CD4-positive, alpha-beta memory T cell (primary cell): Measurements from ENCODE around the gene RPUSD2. TPM values are rescaled to one million over a fixed set of nuclear protein-coding genes. Genes with fewer than 3 reads are reported as not detected.

ENCODE experiments used
- CTCF ChIA-PET: fragments of 350-600 bp; sonication (Branson Sonifier 250); formaldehyde crosslinking; loops from one replicate; lab custom pipeline; 2021; ENCODE audit warnings: inconsistent platforms; ENCODE audit not compliant: partially characterized antibody; lab: Charles Lee
- POLR2A ChIA-PET: fragments of 350-600 bp; sonication (Branson Sonifier 250); formaldehyde crosslinking; loops from one replicate; lab custom pipeline; 2021; ENCODE audit not compliant: partially characterized antibody; lab: Charles Lee
- DNase-seq, 5 donors: peaks; one replicate each; pipeline versions ENCODE4 v3.0.0 to v3.0.0-alpha.2; 2020 to 2022; ENCODE audit warnings: mixed read lengths in 1 of 5
- H3K27ac ChIP-seq: one replicate; pipeline ENCODE4 v1.7.0; 2013; ENCODE audit warnings: low read depth, low read length
- H3K27me3 ChIP-seq: 2 replicates; pipeline ENCODE4 v1.7.0; 2013; ENCODE audit warnings: mild to moderate bottlenecking, low read length, moderate library complexity; ENCODE audit not compliant: insufficient read depth
- H3K36me3 ChIP-seq: 2 replicates; pipeline ENCODE4 v1.7.0; 2013; ENCODE audit warnings: mild to moderate bottlenecking, low read length, moderate library complexity; ENCODE audit not compliant: insufficient read depth
- H3K4me1 ChIP-seq: 2 replicates; pipeline ENCODE4 v1.7.0; 2013; ENCODE audit warnings: mild to moderate bottlenecking, low read length, moderate library complexity; ENCODE audit not compliant: insufficient read depth
- H3K4me3 ChIP-seq, 2 donors: one replicate each; pipeline ENCODE4 v1.7.0; 2013; ENCODE audit warnings: low read length in 2 of 2, mild to moderate bottlenecking in 1 of 2
- H3K9me3 ChIP-seq, 2 donors: one replicate each; pipeline ENCODE4 v1.7.0; 2013; ENCODE audit warnings: low read length in 2 of 2, control low read depth in 1 of 2; ENCODE audit not compliant: control insufficient read depth in 1 of 2
- H3K27ac Mint-ChIP-seq, 7 donors: one replicate each; pipeline ENCODE4 v1.8.0; 2020 to 2021; ENCODE audit warnings: mixed read lengths in 7 of 7, mild to moderate bottlenecking in 6 of 7, inconsistent platforms in 3 of 7, moderate library complexity in 3 of 7
- H3K27me3 Mint-ChIP-seq, 2 donors: one replicate each; pipeline ENCODE4 v1.8.0; 2020 to 2021; ENCODE audit warnings: mixed read lengths in 2 of 2
- H3K36me3 Mint-ChIP-seq, 2 donors: one replicate each; pipeline ENCODE4 v1.8.0; 2020 to 2021; ENCODE audit warnings: mixed read lengths in 2 of 2, inconsistent platforms in 1 of 2, mild to moderate bottlenecking in 1 of 2
- H3K4me1 Mint-ChIP-seq, 4 donors: one replicate each; pipeline ENCODE4 v1.8.0; 2020 to 2021; ENCODE audit warnings: mixed read lengths in 4 of 4, mild to moderate bottlenecking in 1 of 4
- H3K4me3 Mint-ChIP-seq, 8 donors: one replicate each; pipeline ENCODE4 v1.8.0; 2020 to 2021; ENCODE audit warnings: mixed read lengths in 8 of 8, mild to moderate bottlenecking in 7 of 8, moderate library complexity in 6 of 8, inconsistent platforms in 3 of 8
- H3K9me3 Mint-ChIP-seq, 8 donors: one replicate each; pipeline ENCODE4 v1.8.0; 2020 to 2021; ENCODE audit warnings: mixed read lengths in 8 of 8, mild to moderate bottlenecking in 5 of 8, inconsistent platforms in 3 of 8, moderate library complexity in 1 of 8
- intact Hi-C: fragments of 100-400 bp; cut with micrococcal nuclease; formaldehyde crosslinking; loops from one replicate; pipeline ENCODE4 v1.15.1; 2023
- polyA plus RNA-seq, 2 donors: library from polyadenylated mRNA; unstranded; fragments of 300-500 nt; fragmentation: Illumina TruSeq; gene quantifications; one replicate each; pipeline ENCODE4 v1.2.3, GENCODE V29; 2021
- total RNA-seq, 2 experiments: library from RNA; stranded (reverse); gene quantifications; one replicate each; pipeline ENCODE4 v1.2.3, GENCODE V29; 2021

The RPUSD2 gene
- total and polyA plus RNA-seq, 4 experiments from 2014 or later = 13.6 to 25.0 (median 17.3) TPM

DNA sequence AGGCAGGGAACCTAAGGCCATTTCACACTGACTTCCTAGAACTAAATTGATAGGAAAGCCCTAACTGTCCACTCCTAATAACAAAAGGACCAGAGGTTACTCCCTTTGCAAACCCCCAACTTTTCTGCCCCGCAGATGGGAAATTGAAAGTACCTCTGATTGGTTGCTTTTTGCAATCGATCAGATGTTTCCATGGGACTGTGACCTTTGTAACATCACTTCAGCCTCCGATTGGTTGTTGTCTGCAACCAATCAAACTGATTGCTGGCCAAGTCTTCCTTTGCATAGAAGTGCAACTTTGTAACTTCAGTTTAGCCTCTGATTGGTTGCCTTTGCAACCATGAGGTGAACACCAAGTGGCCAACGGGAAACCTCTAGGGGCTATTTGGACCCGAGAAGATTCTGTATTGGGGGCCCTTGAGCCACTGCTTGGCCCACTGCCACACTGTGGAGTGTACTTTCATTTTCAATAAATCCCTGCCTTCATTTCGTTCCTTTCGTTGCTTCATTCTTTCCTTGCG, 13.7 kb downstream of the RPUSD2 start:
- no peaks in the 10 kb centered on the region for H3K4me1 ChIP-seq
- no peak overlapping the region for H3K4me3 ChIP-seq
- no peaks in the 10 kb centered on the region for H3K9me3 ChIP-seq
- H3K4me1 Mint-ChIP-seq = peaks cover 0 to 6% (median 2%) of the 10 kb centered on the region in 4 donors
- intact Hi-C loops = no loop called here
- H3K27ac Mint-ChIP-seq = peak overlapping the region in 1 of 7 donors; percentile 48
- H3K27me3 Mint-ChIP-seq = peaks cover 0 to 1% of the 10 kb centered on the region in 2 donors
- H3K4me3 Mint-ChIP-seq = peak overlapping the region in 5 of 8 donors; percentile 20 to 71 (median 36)
- no peaks in the 10 kb centered on the region for H3K36me3 Mint-ChIP-seq
- H3K27me3 ChIP-seq = no peaks in the 10 kb centered on the region
- H3K27ac ChIP-seq = no peak overlapping the region
- ChIA-PET CTCF (no interaction called here), POLR2A (no interaction called here)
- no peaks in the 10 kb centered on the region for H3K36me3 ChIP-seq
- H3K9me3 Mint-ChIP-seq = no peaks in the 10 kb centered on the region
- peak in 1 of 5 donors; percentile 7 for DNase-seq

DNA sequence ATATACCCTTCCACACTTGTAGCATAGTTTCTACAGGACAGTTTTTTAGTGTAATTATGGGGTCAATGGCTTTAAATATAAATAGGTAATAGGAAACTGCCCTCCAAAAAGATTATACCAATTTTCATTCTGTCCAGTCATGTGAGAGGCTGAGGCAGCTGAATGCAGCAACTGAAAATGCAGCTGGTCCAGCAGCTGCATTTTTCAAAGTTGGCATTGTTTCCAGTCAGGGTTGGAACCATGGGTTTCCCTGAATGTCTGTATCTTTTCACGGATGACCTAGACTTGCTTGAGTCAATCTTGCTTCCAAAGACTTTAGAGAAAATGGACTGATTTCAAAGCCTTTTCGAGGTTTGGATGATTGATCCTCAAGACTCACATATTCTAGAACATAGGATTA, 15.1 kb downstream of the RPUSD2 start:
- ChIA-PET CTCF (interaction anchor here (0.7 to 0.9 kb wide), 2 partner anchors 15 to 68 kb away, joined by 3 to 4 read pairs; partner anchors contain the start of gene RPUSD2), POLR2A (no interaction called here)
- H3K27ac ChIP-seq = no peak overlapping the region
- H3K27me3 ChIP-seq = no peaks in the 10 kb centered on the region
- no peaks in the 10 kb centered on the region for H3K9me3 Mint-ChIP-seq
- H3K4me3 Mint-ChIP-seq = no peak overlapping the region
- no peaks in the 10 kb centered on the region for H3K4me1 ChIP-seq
- no peak overlapping the region for H3K27ac Mint-ChIP-seq
- H3K36me3 Mint-ChIP-seq = no peaks in the 10 kb centered on the region
- H3K36me3 ChIP-seq = no peaks in the 10 kb centered on the region
- H3K9me3 ChIP-seq = no peaks in the 10 kb centered on the region
- peaks cover 0 to 6% (median 2%) of the 10 kb centered on the region in 4 donors for H3K4me1 Mint-ChIP-seq
- no peak for DNase-seq
- no peak overlapping the region for H3K4me3 ChIP-seq
- intact Hi-C loops = no loop called here
- peaks cover 0 to 1% of the 10 kb centered on the region in 2 donors for H3K27me3 Mint-ChIP-seq

DNA sequence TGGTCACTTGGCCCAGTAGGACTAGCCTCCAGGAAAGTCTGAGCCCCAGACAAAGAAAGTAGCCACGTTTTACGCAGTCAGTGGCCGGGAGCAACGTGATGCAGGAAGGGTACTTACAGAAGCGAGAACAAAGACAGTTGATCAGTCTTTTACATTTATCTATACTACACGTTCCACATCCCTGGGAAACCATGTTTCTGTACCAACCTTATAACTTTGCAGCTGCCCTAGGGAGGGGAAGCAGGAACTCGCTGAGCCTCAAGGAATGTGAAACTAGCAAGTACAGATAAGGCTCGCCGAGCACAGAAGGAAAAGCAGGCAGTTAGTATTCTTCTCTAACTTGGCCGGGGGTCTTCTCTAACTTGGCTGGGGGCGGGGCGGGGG, 21.6 kb downstream of the RPUSD2 start:
- H3K27me3 ChIP-seq = no peaks in the 10 kb centered on the region
- Mint-ChIP-seq H3K4me1 (peaks cover 18 to 46% (median 31%) of the 10 kb centered on the region in 4 donors), H3K27ac (peak overlapping the region in 3 of 7 donors; percentile 68 to 86 (median 70)), H3K36me3 (peaks cover 0 to 8% of the 10 kb centered on the region in 2 donors), H3K9me3 (peaks cover 0 to 5% (median 0%) of the 10 kb centered on the region in 8 donors), H3K4me3 (peak overlapping the region; percentile 48 to 88 (median 84)), H3K27me3 (peaks cover 0 to 3% of the 10 kb centered on the region in 2 donors)
- H3K9me3 ChIP-seq = no peaks in the 10 kb centered on the region
- H3K27ac ChIP-seq = no peak overlapping the region
- H3K4me3 ChIP-seq = no peak overlapping the region
- no peaks in the 10 kb centered on the region for H3K36me3 ChIP-seq
- CTCF ChIA-PET = interaction anchor here (1.4 to 5.4 kb wide), 6 partner anchors 10 to 267 kb away, joined by 3 to 58 read pairs (median 14); partner anchors contain the start of gene RPUSD2
- POLR2A ChIA-PET = interaction anchor here (0.6 to 2.5 kb wide), 4 partner anchors 21 to 192 kb away, joined by 4 to 15 read pairs (median 9); partner anchors contain the start of genes CCDC32, RAD51 and RPUSD2
- intact Hi-C loops = loop anchor here (1.0 to 10.0 kb wide), 5 partner anchors 87 to 527 kb away; partner anchors contain the start of genes INO80, RMDN3 and VPS18
- DNase-seq = no peak
- H3K4me1 ChIP-seq = peaks cover 31% of the 10 kb centered on the region

DNA sequence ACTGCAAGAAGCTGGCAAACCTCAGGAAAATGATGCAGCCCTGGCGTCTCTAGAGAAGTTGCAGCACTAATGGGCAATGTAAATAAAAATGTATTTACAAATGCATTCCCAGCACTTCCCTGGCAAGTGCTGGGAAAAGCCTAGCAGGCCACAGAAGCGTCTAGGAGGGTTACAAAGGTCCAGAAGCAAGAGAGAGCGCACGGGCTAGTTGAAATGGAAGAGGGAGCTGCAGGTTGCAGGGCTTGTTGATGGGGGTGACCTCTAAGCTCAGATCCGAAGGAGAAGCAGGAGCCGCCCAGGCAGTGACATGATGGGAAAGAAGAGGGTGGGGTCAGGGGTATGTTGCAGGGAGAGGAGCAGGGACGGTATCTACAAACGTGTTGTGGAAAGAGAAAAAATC, 22.3 kb downstream of the RPUSD2 start:
- no peak for DNase-seq
- peaks cover 31% of the 10 kb centered on the region for H3K4me1 ChIP-seq
- no peak overlapping the region for H3K27ac ChIP-seq
- H3K4me1 Mint-ChIP-seq = peaks cover 18 to 46% (median 31%) of the 10 kb centered on the region in 4 donors
- POLR2A ChIA-PET = interaction anchor here (2.5 to 2.7 kb wide), 2 partner anchors 22 to 103 kb away, joined by 14 to 18 read pairs; partner anchors contain the start of genes RAD51 and RPUSD2
- peak overlapping the region in 2 of 7 donors; percentile 68 to 74 for H3K27ac Mint-ChIP-seq
- intact Hi-C loops = loop anchor here (1.0 to 10.0 kb wide), 5 partner anchors 86 to 526 kb away; partner anchors contain the start of genes INO80, RMDN3 and VPS18
- no peaks in the 10 kb centered on the region for H3K36me3 ChIP-seq
- H3K4me3 ChIP-seq = no peak overlapping the region
- H3K27me3 ChIP-seq = no peaks in the 10 kb centered on the region
- H3K27me3 Mint-ChIP-seq = peaks cover 0 to 3% of the 10 kb centered on the region in 2 donors
- H3K9me3 ChIP-seq = no peaks in the 10 kb centered on the region
- CTCF ChIA-PET = interaction anchor here (3.4 to 5.4 kb wide), 3 partner anchors 9 to 197 kb away, joined by 9 to 58 read pairs (median 53); no protein-coding TSS in a partner anchor
- H3K36me3 Mint-ChIP-seq = peaks cover 0 to 8% of the 10 kb centered on the region in 2 donors
- peaks cover 0 to 5% (median 0%) of the 10 kb centered on the region in 8 donors for H3K9me3 Mint-ChIP-seq
- peak overlapping the region in 3 of 8 donors; percentile 45 to 54 (median 46) for H3K4me3 Mint-ChIP-seq

DNA sequence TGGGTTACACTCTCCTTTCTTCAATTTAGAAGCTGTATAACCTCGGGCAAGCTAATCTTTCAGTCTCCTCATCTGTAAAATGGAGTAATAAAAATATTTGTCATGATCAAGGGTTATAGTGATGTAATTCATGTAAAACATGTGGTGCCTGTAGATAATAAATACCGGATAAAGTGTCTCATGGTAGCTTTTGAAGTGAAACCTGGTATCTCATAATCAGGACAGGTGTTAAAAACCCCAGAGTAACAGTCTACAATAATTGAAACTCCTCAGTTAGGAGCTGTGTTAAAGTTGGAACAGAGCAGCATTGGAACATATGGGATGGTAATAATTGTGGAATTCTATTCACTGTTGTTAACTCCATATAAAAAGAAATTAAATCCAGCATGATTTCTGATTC, 24.1 kb downstream of the RPUSD2 start:
- Mint-ChIP-seq H3K27ac (peak overlapping the region; percentile 96 to 100 (median 99)), H3K9me3 (peaks cover 0 to 5% (median 0%) of the 10 kb centered on the region in 8 donors), H3K27me3 (peaks cover 0 to 2% of the 10 kb centered on the region in 2 donors), H3K4me1 (peaks cover 18 to 46% (median 31%) of the 10 kb centered on the region in 4 donors), H3K36me3 (peaks cover 0 to 8% of the 10 kb centered on the region in 2 donors), H3K4me3 (peak overlapping the region; percentile 93 to 100 (median 96))
- intact Hi-C loops = loop anchor here (5.0 to 10.0 kb wide), 4 partner anchors 84 to 524 kb away; partner anchors contain the start of genes INO80 and RMDN3
- no peaks in the 10 kb centered on the region for H3K27me3 ChIP-seq
- H3K36me3 ChIP-seq = no peaks in the 10 kb centered on the region
- H3K27ac ChIP-seq = peak overlapping the region; percentile 90
- CTCF ChIA-PET = interaction anchor here (0.8 to 3.4 kb wide), 5 partner anchors 85 to 309 kb away, joined by 3 to 9 read pairs (median 4); partner anchors contain the start of gene VPS18
- peaks cover 31% of the 10 kb centered on the region for H3K4me1 ChIP-seq
- POLR2A ChIA-PET = interaction anchor here (0.6 to 2.7 kb wide), 6 partner anchors 24 to 638 kb away, joined by 3 to 18 read pairs (median 6); partner anchors contain the start of genes CCDC32, CHP1, EXD1 and RAD51
- no peaks in the 10 kb centered on the region for H3K9me3 ChIP-seq
- no peak overlapping the region for H3K4me3 ChIP-seq
- peak in 4 of 5 donors; percentile 33 to 47 (median 38) for DNase-seq

DNA sequence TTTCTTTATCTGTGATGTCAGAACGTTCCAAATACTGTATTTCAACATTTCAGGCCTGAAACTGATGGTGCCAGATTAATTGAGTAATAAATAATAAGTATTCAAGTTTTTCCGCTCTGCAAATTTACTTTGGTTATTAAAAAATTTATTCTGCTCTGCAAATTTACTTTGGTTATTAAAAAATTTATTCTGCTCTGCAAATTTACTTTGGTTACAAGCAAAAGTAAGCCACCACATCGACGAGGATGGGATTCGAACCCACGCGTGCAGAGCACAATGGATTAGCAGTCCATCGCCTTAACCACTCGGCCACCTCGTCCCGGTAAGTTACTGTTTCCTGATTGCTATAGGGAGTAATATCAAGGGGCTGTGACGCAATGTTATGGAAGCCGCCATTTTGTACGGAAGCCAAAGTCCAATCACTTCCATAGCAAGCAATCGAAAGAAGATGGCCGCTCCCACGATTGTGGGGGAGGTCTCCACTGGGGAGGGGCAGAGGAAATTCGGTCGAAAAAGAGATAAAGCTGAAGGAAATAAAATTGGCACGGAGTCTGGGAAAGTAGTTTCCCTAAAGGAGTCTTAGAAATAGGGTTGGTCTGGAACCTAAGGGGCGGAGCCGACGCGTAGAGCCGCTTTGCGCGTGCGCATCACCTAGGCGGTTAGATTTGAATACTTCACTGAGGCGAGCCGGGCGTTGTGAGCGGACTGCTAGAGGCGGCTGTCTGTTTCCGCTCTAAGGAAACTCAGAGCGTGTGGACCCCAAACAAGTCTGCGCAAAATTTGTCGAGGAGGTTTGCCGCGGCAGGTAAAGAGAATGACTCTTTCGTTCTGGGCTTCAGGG, 24.7 kb downstream of the RPUSD2 start, which contains the start of gene KNL1:
Gene KNL1 (plus strand): TSS at position 662 of the 841 bp plus-strand sequence. CDS start 8,683 bp downstream, outside the sequence.
- Mint-ChIP-seq H3K36me3 (peaks cover 0 to 8% of the 10 kb centered on the region in 2 donors), H3K4me1 (peaks cover 18 to 46% (median 31%) of the 10 kb centered on the region in 4 donors), H3K4me3 (peak within 1 kb of the TSS; percentile 93 to 100 (median 96)), H3K9me3 (peaks cover 0 to 5% (median 0%) of the 10 kb centered on the region in 8 donors), H3K27me3 (peaks cover 0 to 2% of the 10 kb centered on the region in 2 donors), H3K27ac (peak within 1 kb of the TSS; percentile 96 to 100 (median 99))
- Histone ChIP-seq H3K4me1 (peaks cover 31% of the 10 kb centered on the region), H3K27me3 (no peaks in the 10 kb centered on the region), H3K27ac (peak within 1 kb of the TSS; percentile 90), H3K9me3 (no peaks in the 10 kb centered on the region), H3K4me3 (peak within 1 kb of the TSS; percentile 36 to 94), H3K36me3 (no peaks in the 10 kb centered on the region)
- peak; percentile 89 to 93 (median 91) for DNase-seq
- intact Hi-C loops = loop anchor here (1.0 to 10.0 kb wide), 7 partner anchors 25 to 523 kb away; partner anchors contain the start of genes CCDC32, DNAJC17, INO80 and RMDN3
- ChIA-PET CTCF (interaction anchor here (0.8 to 3.4 kb wide), 5 partner anchors 84 to 309 kb away, joined by 3 to 9 read pairs (median 4); partner anchors contain the start of gene VPS18), POLR2A (interaction anchor here (0.9 to 2.7 kb wide), 8 partner anchors 24 to 162 kb away, joined by 3 to 18 read pairs (median 3); partner anchors contain the start of genes CCDC32, RAD51 and RPUSD2)
